IPS-18c (cell line): Measurements from ENCODE around the gene PIGZ.

Source experiments
- H3K4me3 ChIP-seq: 2 replicates; pipeline ENCODE4 v1.7.0; 2013; ENCODE audit warnings: low read depth, mild to moderate bottlenecking, low read length, moderate library complexity; ENCODE audit not compliant: insufficient read depth
- H3K9me3 ChIP-seq: one replicate; pipeline ENCODE4 v1.6.1; 2013; ENCODE audit warnings: mild to moderate bottlenecking, low read length, moderate library complexity; ENCODE audit not compliant: control insufficient read depth, insufficient read depth

PIGZ gene

DNA sequence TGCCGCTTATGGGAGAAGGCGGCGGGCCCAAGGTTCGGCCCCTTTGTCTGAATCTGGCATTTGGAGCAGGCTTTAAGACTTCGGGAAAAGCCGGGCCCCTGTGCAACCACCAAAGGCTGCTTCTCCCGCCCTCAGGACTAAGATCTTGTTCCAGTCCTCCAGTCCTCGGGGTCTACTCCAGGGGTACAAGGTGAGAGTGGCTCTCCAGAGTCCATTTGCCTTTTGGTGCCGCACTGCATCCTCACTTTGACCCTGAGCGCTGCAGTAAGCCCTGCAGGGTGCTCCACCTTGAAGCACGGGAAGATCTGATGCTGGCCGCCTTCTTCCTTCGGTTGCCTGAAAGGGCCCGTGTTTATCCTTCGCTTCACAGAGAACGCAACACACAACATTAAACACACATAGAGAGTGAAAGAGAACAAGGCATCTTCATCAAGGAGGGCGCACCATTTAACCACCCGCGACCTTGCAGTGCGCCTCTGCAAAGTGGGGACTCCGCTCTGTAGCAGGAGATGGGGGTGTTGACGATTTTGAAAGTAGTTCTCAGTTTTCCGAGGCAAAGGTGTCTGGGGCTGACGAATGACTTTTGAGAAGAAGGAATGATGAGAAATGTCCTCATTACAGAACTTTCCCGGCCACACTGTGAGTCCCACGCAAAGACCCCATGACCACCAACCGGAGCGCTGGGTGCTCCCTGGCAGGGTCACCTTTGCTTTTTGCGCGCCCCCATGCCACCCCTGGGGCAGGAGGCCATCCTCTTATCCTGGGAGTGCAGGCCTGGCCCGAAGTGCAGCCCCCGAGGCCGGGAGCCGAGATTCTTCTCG, 1.0 kb downstream of the PIGZ start:
- Histone ChIP-seq H3K4me3 (no peak overlapping the region), H3K9me3 (no peaks in the 10 kb centered on the region)

DNA sequence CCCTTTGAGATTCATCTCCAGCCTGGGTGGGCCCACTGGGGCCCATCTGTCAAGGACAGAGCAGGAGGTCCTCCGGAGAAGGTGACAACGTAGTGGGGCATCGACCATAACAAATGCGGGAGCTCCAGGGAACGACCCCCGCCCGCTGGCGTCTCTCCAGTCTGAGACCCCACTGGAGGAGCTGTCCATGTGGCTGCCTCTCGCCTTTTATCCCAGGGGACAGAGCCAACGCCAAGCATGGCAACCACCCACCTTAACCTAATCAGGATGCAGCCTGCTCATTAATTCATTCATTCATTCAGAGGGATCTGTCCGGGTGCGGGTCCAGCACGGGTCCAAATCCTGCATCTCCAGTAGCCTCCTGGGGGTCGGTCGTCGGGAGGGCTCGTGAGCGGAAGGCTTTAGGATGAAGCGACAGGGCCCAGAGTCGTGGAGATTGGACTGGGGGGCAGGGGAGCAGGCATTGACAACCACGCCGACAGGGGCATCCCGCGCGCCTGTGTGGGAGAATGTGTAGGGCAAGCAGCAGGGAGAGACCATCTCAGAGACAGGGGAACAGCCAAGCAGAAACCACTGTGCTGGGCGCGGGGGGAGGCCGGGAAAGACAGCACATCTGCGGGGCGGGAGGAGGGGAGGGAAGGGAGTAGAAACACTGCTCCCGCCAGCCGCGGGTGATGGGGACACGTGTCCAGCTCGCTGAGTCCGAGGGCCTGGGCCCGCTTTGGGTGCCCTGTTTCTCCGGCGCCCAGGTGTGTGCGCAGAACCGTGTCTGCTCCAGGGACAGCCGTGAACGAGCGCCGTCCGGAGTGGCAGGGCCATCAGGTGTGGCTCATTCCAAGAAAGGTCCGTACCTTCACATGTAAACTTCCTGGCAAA, 1.9 kb downstream of the PIGZ start:
- Histone ChIP-seq H3K4me3 (no peak overlapping the region), H3K9me3 (no peaks in the 10 kb centered on the region)

DNA sequence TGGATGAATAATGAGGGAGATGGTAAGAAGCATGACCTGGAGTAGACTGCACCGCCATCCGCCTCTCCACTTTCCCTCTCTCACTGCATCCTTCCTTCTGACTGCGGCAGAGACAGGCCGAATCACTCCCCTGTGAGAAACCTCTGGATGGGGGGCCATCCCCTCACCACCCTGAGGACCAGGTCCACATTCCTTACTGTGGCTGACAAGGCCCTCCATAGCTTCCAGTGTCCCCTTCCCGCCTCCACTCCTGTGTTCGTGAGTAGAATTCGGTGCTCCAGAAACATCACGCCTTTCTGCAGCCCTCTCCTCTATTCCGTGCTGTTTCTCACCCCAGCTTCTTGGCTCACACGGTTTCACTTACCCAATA, 2.8 kb downstream of the PIGZ start:
- H3K4me3 ChIP-seq: no peak overlapping the region
- no peaks in the 10 kb centered on the region for H3K9me3 ChIP-seq

DNA sequence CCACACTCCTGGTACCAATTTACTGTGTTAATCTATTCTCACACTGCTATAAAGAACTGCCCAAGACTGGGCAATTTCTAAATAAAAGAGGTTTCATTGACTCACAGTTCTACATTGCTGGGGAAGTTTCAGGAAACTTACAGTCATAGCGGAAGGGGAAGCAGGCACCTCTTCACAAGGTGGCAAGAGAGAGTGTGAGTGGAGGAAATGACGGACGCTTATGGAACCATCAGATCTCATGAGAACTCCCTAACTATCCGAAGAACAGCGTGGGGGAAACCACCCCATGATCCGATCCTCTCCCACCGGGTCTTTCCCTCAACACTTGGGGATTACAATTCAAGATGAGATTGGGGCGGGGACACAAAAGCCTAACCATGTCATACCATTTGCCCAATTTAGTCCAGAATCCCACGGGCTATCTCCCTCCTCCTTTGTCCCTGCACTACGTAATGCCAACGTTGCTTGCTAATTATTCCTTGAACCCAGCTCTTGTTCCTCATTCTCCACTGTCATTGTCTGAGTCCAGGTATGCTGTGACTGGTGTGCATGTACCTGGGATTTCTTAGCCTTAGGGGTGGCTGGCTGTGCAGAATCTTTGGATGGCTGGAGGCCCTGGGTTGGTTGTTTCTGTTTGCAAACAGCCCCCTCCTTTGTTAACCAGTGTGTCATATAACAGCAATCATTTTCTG, 3.4 kb downstream of the PIGZ start:
- no peaks in the 10 kb centered on the region for H3K9me3 ChIP-seq
- no peak overlapping the region for H3K4me3 ChIP-seq

DNA sequence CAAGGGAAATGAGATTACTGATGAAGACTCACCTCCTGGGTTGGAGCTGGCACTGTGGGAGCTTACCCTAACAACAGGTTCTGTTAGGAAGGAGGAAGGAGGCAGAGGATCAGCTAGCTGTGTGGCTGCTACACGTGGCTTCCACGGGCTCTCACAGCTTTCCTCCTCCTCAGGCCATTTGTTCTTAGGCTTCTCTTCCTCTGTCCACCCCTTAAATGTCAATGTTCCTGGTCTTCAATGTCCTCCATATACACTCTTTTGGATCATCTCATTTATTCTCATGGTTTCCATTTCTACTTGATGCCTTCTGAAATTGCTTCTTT, 5.0 kb downstream of the PIGZ start:
- Histone ChIP-seq H3K4me3 (no peak overlapping the region), H3K9me3 (no peaks in the 10 kb centered on the region)

DNA sequence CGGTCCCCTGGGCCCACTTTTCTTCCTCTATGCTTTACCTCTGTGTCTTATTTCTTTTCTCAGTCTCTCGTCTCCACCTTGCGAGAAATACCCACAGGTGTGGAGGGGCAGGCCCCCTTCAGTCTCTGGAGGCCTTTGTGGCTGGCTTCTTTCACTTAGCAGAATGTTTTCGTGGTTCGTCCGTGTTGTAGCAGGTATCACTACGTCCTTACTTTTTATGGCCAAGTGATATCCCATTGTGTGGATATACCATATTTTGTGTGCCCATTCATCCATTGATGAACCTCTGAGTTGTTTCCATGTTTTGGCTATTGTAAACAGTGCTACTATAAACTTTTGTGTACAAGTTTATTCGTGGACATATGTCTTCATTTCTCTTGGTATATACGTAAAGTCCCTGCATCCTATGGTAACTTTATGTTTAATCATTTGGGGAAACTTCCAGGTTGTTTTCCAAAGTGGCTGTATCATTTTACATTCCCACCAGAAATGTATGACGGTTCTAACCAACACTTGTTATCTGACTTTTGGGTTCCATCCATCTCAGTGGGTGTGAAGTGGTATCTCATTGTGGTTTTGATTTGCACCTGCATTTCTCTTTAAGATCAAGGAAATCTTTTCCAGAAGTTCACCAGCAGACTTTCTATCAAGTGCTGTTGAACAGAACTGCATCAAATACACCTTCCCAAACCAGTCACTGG, 5.6 kb downstream of the PIGZ start:
- no peak overlapping the region for H3K4me3 ChIP-seq

DNA sequence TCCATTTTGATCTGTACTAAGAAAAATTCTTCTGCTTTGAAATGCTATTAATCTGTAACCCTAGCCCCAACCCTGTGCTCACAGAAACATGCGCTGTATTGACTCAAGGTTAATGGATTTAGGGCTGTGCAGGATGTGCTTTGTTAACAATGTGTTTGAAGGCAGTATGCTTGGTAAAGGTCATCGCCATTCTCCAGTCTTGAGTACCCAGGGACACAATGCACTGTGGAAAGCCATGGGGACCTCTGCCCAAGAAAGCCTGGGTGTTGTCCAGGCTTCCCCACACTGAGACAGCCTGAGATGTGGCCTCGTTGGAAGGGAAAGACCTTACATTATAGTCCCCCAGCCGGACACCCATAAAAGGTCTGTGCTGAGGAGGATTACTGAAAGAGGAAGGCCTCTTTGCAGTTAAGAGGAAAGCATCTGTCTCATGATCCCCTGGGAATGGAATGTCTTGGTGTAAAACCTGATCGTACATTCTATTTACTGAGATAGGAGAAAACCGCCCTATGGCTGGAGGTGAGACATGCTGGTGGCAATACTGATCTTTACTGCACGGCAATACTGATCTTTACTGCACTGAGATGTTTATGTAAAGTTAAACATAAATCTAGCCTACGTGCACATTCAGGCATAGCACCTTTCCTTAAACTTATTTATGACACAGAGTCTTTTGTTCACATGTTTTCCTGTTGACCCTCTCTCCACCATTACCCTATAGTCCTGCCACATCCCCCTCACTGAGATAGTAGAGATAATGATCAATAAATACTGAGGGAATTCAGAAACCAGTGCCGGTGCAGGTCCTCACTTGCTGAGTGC, 6.3 kb downstream of the PIGZ start:
- no peaks in the 10 kb centered on the region for H3K9me3 ChIP-seq

More for the DNA sequence above, 5.6 kb downstream of the PIGZ start:
- H3K9me3 ChIP-seq: no peaks in the 10 kb centered on the region

DNA sequence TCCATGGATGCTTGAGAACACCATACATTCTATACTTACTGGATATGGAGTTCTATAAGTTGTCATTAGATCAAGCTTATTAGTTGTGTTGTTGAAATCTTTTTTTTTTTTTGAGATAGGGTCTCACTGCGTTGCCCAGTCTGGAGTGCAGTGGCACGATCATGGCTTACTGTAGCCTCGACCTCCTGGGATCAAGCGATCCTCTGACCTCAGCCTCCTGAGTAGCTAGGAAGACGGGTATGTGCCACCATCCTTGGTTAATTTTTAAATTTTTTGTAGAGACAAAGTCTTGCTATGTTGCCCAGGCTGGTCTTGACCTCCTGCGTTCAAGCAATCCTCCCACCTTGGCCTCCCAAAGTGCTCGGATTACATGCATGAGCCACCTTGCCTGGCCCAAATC, 13.8 kb downstream of the PIGZ start:
- no peak overlapping the region for H3K4me3 ChIP-seq
- no peaks in the 10 kb centered on the region for H3K9me3 ChIP-seq

More for the DNA sequence above, 6.3 kb downstream of the PIGZ start:
- H3K4me3 ChIP-seq: no peak overlapping the region

DNA sequence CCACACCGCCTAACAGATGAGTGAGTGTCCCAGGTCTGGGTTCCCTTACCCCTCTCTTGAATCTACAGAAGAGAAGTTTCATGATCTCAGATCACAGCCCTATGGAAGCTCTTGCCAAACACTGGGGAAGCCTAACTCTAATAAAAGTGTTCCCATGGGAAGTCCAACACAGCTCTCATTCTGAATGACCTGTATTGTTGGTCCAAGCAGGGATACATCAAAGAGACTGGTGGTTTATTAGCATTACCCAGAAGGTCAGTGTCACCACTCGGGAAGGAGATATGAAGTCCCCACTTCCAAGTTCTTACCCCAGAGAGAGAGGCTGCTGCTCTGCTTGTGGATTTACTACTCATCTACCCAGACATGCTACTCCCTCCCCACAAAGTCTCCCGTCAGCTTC, 17.3 kb downstream of the PIGZ start:
- Histone ChIP-seq H3K4me3 (no peak overlapping the region), H3K9me3 (no peaks in the 10 kb centered on the region)

DNA sequence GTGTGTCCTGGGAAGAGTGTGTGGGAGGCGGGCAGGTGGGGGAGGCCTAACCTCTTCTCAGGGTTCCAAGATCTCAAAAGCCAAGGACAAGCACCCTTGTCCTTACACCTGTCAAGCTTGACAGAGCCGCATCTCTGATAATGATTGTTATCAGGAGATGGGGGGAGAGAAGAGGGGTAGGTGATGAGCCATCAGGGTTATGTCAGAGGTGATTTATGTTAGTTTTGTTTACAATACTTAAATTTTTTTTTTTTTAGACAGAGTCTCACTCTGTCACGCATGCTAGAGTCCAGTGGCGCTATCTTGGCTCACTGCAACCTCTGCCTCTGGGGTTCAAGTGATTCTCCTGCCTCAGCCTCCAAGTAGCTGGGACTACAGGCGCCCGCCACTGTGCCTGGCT, 18.9 kb downstream of the PIGZ start:
- H3K9me3 ChIP-seq: no peaks in the 10 kb centered on the region
- no peak overlapping the region for H3K4me3 ChIP-seq

DNA sequence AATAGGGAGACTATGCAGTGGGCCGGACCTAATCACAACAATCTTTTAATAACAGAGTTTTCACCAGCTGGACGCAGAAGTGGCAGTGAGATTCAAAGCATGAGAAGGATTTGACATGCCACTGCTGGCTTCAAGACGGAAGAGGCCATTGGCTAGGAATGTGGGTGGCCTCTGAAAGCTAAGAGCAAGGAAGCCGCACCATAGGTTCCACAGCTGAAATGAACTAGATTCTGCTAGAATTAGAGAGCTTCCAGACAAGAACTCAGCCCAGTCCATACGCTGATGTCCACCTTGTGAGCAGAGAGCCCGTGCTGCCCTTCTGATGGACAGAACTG, 19.4 kb downstream of the PIGZ start:
- Histone ChIP-seq H3K9me3 (no peaks in the 10 kb centered on the region), H3K4me3 (no peak overlapping the region)

DNA sequence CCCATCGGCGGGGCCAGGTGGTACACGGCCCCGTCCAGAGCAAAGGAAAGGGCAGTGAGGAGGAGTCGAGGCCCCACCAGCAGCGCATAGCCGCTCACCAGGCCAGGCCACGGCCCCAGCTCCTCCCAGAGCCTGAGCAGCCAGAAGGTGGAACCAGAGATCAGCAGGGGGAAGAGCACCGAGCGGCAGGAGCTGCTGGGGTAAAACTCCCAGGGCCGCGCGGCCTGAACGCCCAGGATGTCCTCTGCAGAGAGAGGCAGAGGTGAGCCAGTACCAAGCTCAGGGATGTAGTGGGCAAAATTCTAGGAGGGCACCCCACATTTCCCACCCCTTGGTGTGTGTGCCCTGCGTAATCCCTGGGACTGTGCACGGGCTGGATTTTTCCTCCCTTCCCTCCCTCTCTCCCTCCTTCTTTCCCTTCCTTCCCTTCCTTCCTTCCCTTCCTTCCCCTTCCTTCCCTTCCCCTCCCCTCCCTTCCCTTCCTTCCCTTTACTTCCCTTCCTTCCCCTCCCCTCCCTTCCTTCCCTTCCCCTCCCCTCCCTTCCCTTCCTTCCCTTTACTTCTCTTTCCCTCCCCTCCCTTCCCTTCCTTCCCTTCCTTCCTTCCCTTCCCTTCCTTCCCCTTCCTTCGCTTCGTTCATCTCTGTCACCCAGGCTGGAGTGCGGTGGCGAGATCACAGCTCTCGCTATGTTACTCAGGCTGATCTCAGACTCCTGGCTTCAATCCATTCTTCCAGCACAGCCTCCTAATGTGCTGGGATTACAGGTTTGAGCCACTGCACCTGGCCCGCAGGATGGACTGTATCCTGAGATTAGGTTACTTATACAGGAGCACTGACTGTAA, 20.0 kb downstream of the PIGZ start:
- Histone ChIP-seq H3K4me3 (no peak overlapping the region), H3K9me3 (no peaks in the 10 kb centered on the region)

DNA sequence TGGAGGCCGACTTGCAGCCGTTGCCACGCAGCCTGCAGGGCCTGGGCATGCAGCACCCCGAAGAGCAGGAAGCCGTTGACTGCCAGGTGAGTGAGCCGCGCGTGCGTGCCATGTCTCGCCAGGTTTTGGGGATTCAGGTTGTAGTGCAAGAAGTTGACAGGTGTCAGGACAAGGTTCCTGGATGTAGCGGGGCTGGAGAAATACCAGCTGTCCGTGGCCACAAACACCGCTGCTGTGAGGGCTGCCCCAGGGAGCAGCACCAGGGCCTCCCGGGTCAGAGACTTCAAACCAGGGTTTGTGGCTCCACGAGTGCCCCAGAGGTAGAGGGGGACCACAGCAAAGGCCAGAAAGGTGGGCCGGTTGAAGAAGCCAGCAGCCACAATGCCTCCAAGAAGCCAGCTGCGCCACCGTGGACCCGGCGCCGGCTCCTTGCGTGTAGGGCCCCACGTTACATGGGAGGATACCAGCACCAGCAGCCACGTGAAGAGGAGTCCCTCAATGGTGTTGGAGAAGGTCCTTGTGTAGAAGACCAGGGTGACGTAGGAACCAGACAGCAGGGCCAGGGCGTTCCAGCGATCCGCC, 20.7 kb downstream of the PIGZ start:
- no peak overlapping the region for H3K4me3 ChIP-seq

DNA sequence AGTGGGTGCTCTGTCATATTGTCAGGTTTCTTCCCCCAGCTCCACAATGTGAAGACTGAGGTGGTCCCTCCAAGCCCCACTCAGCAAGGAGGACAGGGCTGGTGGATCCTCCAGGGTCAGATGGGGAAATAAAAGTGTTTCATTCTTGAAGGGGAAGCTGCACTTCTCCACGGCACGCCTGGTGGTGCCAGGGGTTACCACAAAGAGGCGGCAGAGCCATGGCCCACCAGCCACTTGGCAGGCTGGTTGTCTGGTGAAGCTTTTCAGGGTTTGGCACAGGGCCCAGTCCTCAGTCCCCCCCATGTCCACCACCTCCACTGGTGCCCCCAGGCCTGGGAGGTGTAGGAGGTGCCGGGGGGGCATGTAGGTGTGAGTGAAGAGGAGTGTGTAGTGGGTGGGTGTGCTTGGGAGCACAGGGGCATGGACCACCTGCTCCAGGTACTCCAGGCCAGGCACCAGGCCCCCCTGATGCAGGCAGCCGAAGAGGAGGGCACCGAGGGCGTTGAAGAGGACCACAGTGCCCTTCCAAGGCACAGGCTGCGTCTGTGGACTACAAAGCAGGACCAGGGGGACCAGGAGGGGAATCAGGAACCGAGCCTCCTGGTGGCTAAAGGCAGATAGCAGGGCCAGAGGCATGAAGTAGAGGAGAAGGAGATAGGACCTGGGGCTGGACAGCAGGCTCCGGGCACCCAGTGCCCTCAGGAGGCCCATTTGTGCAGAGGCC, 21.3 kb downstream of the PIGZ start:
- Histone ChIP-seq H3K4me3 (no peak overlapping the region), H3K9me3 (no peaks in the 10 kb centered on the region)

More for the DNA sequence above, 20.7 kb downstream of the PIGZ start:
- no peaks in the 10 kb centered on the region for H3K9me3 ChIP-seq
